ENCODE data around the gene GTPBP6.
"Not testable (repeated sequence)": the region's sequence is repeated elsewhere in the genome, so short reads cannot be mapped to it uniquely, and the experiment has no call there.

The GTPBP6 gene

DNA sequence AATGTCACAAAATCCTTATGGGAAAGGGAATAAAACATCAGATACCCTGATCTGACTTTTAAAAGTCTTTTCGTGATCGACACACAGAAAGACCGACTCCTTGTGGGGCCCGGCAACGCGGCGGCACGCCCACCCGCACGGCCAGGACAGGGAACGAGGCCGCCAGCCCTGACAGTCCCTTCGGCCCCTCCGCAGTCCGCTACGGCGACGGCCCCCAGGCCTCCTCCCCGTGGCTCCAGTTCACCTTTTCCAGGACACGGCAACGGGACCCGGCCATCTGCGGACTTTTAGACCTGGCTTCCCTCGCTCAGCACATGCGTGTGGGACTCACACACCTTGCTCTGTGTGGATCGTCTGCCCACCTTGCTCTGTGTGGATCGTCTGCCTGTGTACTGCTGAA is 33.6 kb upstream of the GTPBP6 start:
- DNase-seq (ENCODE audit: low spot score), result no peak

- DNase-seq (ENCODE audit: low spot score), result no peak
These were observed 33.1 kb upstream of the GTPBP6 start for GRCh38 chrX:351736-352135.

DNA sequence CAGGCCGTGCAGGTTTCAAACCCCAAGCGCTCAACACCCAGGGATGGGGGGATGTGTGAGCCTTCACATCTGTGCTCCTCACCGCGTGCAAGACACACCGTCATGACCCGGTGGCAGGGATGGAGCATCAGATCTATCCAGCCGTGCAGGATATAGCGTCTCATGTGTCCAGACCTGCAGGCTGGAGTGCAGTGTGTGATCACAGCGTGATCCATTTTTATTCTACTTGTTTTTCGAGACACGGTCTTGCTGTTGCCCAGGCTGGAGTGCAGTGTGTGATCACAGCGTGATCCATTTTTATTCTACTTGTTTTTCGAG is 32.7 kb upstream of the GTPBP6 start:
- DNase-seq (ENCODE audit: low spot score), result not testable (repeated sequence)

GRCh38 chrX:350534-351323 is 32.1 kb upstream of the GTPBP6 start:
- DNase-seq (ENCODE audit: low spot score), result peak; percentile 42

- no peak for DNase-seq (ENCODE audit: low spot score)
These were observed 31.5 kb upstream of the GTPBP6 start for GRCh38 chrX:350148-350533.

GRCh38 chrX:349702-350101 is 31.1 kb upstream of the GTPBP6 start:
- DNase-seq (ENCODE audit: low spot score), result no peak

GRCh38 chrX:349196-349595 is 30.6 kb upstream of the GTPBP6 start:
- DNase-seq (ENCODE audit: low spot score), result peak; percentile 85

GRCh38 chrX:348461-349117 is 30.0 kb upstream of the GTPBP6 start:
- DNase-seq (ENCODE audit: low spot score), result no peak

DNA sequence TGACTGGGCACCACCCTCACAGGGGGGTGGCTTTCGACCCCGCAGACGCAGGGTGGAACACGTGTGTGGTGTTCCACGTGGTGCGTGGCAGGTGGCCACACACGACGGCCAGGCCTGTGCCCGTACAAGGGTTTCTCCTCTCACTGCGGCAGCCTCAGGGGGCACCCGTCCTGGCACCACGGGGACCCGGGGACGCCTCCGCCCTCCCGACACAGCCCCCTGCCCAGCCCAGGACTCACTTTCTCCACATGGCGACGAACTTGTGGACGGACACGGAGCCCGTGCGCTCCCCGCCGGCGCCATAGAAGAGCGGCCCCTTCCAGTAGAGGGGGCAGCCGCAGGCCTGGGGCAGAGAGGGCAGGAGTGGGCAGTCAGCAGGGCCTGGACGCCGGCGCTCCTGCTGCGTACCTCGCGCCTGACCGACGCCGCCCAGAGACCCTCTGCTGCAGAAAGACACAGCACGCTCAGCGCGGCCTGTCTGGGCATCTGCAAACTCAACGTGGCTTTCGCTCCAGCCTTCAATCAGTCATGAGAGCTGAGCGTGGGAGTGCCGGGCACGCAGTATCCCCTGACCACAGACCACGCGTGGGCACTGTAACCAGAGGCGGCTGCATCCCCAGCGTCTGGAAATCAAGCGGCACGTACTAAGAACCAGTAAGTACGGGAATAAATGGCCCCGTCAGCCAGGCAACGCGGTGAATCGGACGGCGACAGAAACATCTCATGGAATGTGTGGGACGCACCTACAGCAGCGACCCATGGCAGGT is 28.9 kb upstream of the GTPBP6 start:
- no peak for DNase-seq (ENCODE audit: low spot score)

GRCh38 chrX:346034-346813 is 27.6 kb upstream of the GTPBP6 start:
- DNase-seq (ENCODE audit: low spot score), result no peak

DNA sequence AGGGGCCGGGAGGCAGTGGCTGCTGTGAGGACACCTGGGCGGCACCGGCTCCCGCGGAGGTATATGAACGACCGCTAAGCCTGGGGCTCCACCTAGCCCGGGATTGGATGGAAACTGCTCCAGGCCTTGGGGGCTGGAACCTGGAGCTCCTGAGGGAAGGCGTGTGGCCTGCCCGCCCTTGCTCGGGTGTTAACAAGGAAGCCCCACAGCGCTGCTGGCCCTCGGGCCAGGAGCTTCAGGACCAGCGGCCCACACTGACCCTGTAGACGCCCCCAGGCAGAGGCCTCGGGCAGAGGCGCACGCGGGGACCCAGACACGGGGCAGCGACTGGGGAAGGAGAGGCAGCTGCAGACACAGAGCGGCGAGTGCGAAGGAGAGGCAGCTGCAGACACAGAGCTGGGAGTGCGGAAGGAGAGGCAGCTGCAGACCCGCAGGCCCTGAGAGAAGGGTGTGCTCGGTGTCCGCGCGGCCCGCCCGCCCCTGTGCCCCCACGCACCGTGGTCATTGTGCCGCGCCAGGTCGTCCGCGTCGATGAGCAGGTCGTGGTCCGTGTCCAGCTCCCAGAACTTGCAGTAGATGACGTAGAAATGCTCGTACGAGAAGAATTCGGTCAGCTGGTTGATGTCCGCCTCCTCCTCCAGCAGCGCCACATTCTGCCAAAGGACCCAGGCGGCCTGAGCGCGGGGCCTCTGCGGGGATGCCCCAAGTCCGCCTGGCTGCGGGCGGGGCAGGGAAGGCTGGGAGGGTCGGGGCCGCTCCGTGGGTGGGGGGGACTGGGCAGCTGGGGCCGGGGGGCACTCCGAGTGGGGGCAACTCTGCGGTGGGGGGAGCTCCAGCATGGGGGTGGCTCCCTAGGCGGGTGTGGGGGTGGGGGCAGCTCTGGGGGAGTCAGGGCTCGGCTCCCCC is 26.7 kb upstream of the GTPBP6 start:
- DNase-seq (ENCODE audit: low spot score), result no peak

GRCh38 chrX:344371-344901 is 25.8 kb upstream of the GTPBP6 start:
- no peak for DNase-seq (ENCODE audit: low spot score)

DNA sequence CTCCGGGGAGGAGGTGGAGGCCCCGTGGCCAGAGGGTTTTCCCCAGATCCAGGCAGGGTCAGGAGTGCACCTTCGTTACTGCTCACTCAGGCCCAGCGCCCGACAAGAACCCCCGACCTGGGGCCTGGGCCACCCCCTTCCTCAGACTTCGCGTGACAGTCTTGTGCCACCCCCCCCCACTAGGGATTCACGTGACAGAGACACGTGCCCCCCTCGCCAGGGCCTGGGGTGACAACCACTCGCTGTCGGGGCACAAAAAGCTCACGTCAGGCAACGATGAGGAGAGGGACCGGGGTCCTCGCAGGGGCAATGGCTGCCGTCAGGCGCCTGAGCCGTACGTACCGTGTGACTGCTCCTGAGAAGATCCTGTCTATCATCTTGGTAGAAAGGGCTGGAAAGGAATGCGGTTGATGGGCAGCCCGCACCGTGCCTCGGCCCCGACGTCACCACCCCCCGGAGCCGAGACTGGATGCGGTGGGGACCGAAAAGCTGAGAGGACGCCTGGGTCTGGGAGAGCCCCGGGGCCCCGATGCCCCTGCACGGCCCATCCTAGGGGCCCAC is 23.0 kb upstream of the GTPBP6 start:
- DNase-seq (ENCODE audit: low spot score), result no peak

- no peak for DNase-seq (ENCODE audit: low spot score)
These were observed 22.2 kb upstream of the GTPBP6 start for GRCh38 chrX:340641-341423.

- no peak for DNase-seq (ENCODE audit: low spot score)
These were observed 21.5 kb upstream of the GTPBP6 start for GRCh38 chrX:340121-340520.

DNA sequence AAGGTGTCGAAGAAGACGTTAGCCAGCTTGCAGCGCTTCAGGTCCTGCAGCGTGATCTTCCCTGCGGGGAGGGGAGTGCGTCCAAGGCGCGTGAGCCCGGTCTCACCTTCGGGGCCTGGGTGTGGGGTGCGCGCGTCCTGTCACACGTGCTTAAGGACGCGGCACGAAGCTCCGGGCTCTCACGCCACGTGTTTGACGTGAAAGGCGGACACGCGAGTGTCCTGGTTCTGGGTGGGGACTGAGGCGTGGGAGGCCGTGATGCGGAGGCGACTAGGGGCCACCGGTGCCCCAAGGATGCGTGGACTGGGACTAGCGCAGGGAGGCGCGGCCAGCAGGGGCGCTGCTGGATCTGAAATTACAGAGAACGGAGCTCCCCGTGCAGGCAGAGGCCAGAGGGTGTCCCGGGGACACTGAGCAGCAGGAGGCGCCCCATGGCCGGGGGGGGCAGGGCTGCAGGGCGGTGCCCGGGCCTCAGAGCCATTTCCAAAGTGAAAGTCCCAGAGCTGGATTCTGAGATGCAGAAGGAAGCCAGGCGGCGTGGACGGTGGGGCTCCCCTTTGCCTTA is 20.3 kb upstream of the GTPBP6 start:
- DNase-seq (ENCODE audit: low spot score), result no peak

- DNase-seq (ENCODE audit: low spot score), result no peak
These were observed 19.8 kb upstream of the GTPBP6 start for GRCh38 chrX:338281-338835.

DNA sequence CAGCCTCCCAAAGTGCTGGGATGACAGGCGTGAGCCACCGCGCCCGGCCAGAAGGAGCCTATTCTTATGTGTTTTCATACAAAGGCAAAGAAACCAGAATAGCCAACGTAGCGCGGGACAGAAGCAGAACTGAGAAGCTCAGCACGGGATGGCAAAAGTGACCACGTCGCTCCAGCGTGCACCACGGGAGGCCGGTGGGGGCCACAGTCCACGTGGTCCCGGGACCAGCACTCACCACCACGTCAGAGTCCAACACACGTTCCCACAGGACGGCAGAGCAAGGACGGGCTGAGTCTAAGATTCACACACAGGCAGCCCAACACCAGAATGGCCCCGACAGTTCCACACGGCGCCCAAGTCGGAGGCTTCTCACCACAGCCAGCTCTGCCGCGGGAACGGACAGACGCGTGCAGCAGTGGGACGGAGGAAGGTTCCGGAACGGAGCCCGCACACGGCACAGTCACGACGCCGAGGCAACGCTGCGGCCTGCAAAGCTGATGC is 18.8 kb upstream of the GTPBP6 start:
- no peak for DNase-seq (ENCODE audit: low spot score)

DNA sequence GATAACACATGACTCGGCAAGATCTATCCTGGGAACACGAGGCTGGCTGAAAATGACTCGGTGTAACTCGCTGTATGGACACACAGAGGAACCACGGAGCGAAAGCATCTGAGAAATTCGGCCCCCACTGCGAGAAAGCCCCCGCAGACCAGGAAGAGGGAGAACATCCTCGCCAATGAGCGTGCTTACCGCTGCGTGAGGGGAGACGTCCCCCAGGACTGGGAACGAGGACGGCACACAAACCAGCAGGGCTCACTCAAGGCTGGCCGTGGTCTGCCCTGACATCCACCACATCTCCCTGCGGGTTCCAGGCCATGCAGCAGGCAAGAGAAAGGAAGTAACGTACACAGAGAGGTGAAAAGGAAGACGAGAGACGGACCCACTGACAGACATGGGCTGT is 17.6 kb upstream of the GTPBP6 start:
- no peak for DNase-seq (ENCODE audit: low spot score)

All from putamen (tissue), 1 donor.